ENCODE results near the gene TMEM108. TPM values are rescaled to one million over a fixed set of nuclear protein-coding genes. Genes with fewer than 3 reads are reported as not detected.

The TMEM108 gene
- total RNA-seq, 4 donors from 2014 or later = 1.1 to 3.2 TPM; not detected in 2

GRCh38 chr3:133054586-133054985 lies 16.4 kb downstream of the TMEM108 start:
- H3K27me3 ChIP-seq = no peaks in the 10 kb centered on the region
- H3K4me3 ChIP-seq = no peak overlapping the region
- TF ChIP-seq CTCF (IDR thresholded peaks at IDR 0.05) = no peak
- TF ChIP-seq POLR2A (IDR thresholded peaks at IDR 0.05) = no peak
- H3K36me3 ChIP-seq = no peaks in the 10 kb centered on the region
- no peak overlapping the region for H3K27ac ChIP-seq
- intact Hi-C loops (cut with DNase I; ENCODE audit: low total_unique reads) = no loop called here
- no peaks in the 10 kb centered on the region for H3K4me1 ChIP-seq
- no peak for DNase-seq
- no peaks in the 10 kb centered on the region for H3K9me3 ChIP-seq

- Histone ChIP-seq H3K9me3 (no peaks in the 10 kb centered on the region), H3K27ac (no peak overlapping the region), H3K4me3 (no peak overlapping the region), H3K36me3 (no peaks in the 10 kb centered on the region), H3K27me3 (no peaks in the 10 kb centered on the region), H3K4me1 (no peaks in the 10 kb centered on the region)
- TF ChIP-seq POLR2A (IDR thresholded peaks at IDR 0.05) (no peak), CTCF (IDR thresholded peaks at IDR 0.05) (no peak)
- no peak for DNase-seq
- intact Hi-C loops (cut with DNase I; ENCODE audit: low total_unique reads) = no loop called here
Observed at GRCh38 chr3:133055339-133055738, 17.1 kb downstream of the TMEM108 start.

GRCh38 chr3:133058243-133058642 lies 20.1 kb downstream of the TMEM108 start:
- TF ChIP-seq POLR2A (IDR thresholded peaks at IDR 0.05) = no peak
- TF ChIP-seq CTCF (IDR thresholded peaks at IDR 0.05) = no peak
- no peaks in the 10 kb centered on the region for H3K4me1 ChIP-seq
- no peaks in the 10 kb centered on the region for H3K27me3 ChIP-seq
- H3K9me3 ChIP-seq = no peaks in the 10 kb centered on the region
- H3K4me3 ChIP-seq = no peak overlapping the region
- DNase-seq = no peak
- no peaks in the 10 kb centered on the region for H3K36me3 ChIP-seq
- intact Hi-C loops (cut with DNase I; ENCODE audit: low total_unique reads) = no loop called here
- no peak overlapping the region for H3K27ac ChIP-seq

GRCh38 chr3:133058831-133059230 lies 20.6 kb downstream of the TMEM108 start:
- no peak for TF ChIP-seq POLR2A (IDR thresholded peaks at IDR 0.05)
- no peak for TF ChIP-seq CTCF (IDR thresholded peaks at IDR 0.05)
- Histone ChIP-seq H3K4me3 (no peak overlapping the region), H3K4me1 (no peaks in the 10 kb centered on the region), H3K9me3 (no peaks in the 10 kb centered on the region), H3K27ac (no peak overlapping the region), H3K27me3 (no peaks in the 10 kb centered on the region), H3K36me3 (no peaks in the 10 kb centered on the region)
- intact Hi-C loops (cut with DNase I; ENCODE audit: low total_unique reads) = no loop called here
- DNase-seq = no peak

GRCh38 chr3:133065193-133065961 lies 27.2 kb downstream of the TMEM108 start:
- Histone ChIP-seq H3K4me1 (no peaks in the 10 kb centered on the region), H3K4me3 (no peak overlapping the region), H3K27ac (no peak overlapping the region), H3K27me3 (no peaks in the 10 kb centered on the region), H3K9me3 (no peaks in the 10 kb centered on the region), H3K36me3 (no peaks in the 10 kb centered on the region)
- no peak for DNase-seq
- TF ChIP-seq POLR2A (IDR thresholded peaks at IDR 0.05) (no peak), CTCF (IDR thresholded peaks at IDR 0.05) (no peak)
- intact Hi-C loops (cut with DNase I; ENCODE audit: low total_unique reads) = no loop called here
